ENCODE results near the gene KCTD14. TPM values are rescaled to one million over a fixed set of nuclear protein-coding genes. Genes with fewer than 3 reads are reported as not detected.
A peak's percentile ranks its signal among the peaks of the same experiment; 100 is the strongest.

Gene KCTD14
- total and polyA plus RNA-seq, 4 donors: 0.70 to 7.3 (median 6.7) TPM

DNA sequence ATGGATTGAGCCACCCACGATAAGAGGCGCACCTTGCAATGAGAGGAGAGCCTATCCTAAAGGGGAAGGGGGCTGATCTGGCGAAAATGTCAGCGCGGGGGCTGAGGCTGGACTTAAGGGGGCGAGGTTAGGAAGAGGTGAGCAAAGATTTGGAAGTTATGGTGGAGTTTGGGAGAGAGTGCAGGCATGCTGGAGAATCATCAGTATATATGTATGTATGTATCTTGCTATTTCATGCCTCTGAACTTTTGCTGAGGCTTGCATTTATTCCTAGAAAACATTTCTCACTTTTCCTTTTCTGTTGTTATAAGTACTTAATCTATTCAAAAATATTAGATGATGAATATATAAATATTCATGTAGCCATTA lies 23.4 kb upstream of the KCTD14 start:
- Histone ChIP-seq H3K9ac (ENCODE audit: low read depth in 1 of 2, low read length in 2 of 2) (no peak overlapping the region), H3K4me3 (ENCODE audit: low read depth in 1 of 3, low read length in 3 of 3) (no peak overlapping the region), H3K27ac (ENCODE audit: low read depth in 1 of 2, low read length in 2 of 2) (peak overlapping the region; percentile 72 to 74), H3K36me3 (ENCODE audit: control insufficient read depth in 4 of 4, insufficient read depth in 3 of 4, low read depth in 1 of 4, low read length in 3 of 4) (no peaks in the 10 kb centered on the region), H3K27me3 (ENCODE audit: control insufficient read depth in 4 of 4, insufficient read depth in 4 of 4, low read length in 3 of 4) (no peaks in the 10 kb centered on the region), H3K9me3 (ENCODE audit: control insufficient read depth in 4 of 4, low read length in 3 of 4) (no peaks in the 10 kb centered on the region), H3K4me1 (ENCODE audit: control insufficient read depth in 4 of 4, insufficient read depth in 4 of 4, low read length in 3 of 4) (peaks cover 5 to 23% (median 13%) of the 10 kb centered on the region in 4 donors)
- DNase-seq (ENCODE audit: low spot score): no peak
- TF ChIP-seq, protein P1, sequence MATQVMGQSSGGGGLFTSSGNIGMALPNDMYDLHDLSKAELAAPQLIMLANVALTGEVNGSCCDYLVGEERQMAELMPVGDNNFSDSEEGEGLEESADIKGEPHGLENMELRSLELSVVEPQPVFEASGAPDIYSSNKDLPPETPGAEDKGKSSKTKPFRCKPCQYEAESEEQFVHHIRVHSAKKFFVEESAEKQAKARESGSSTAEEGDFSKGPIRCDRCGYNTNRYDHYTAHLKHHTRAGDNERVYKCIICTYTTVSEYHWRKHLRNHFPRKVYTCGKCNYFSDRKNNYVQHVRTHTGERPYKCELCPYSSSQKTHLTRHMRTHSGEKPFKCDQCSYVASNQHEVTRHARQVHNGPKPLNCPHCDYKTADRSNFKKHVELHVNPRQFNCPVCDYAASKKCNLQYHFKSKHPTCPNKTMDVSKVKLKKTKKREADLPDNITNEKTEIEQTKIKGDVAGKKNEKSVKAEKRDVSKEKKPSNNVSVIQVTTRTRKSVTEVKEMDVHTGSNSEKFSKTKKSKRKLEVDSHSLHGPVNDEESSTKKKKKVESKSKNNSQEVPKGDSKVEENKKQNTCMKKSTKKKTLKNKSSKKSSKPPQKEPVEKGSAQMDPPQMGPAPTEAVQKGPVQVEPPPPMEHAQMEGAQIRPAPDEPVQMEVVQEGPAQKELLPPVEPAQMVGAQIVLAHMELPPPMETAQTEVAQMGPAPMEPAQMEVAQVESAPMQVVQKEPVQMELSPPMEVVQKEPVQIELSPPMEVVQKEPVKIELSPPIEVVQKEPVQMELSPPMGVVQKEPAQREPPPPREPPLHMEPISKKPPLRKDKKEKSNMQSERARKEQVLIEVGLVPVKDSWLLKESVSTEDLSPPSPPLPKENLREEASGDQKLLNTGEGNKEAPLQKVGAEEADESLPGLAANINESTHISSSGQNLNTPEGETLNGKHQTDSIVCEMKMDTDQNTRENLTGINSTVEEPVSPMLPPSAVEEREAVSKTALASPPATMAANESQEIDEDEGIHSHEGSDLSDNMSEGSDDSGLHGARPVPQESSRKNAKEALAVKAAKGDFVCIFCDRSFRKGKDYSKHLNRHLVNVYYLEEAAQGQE (IDR thresholded peaks at IDR 0.05): no peak
- TF ChIP-seq EGR1 (IDR thresholded peaks at IDR 0.05; ENCODE audit: low read depth in 2 of 2) (no peak), FOXA2 (IDR thresholded peaks at IDR 0.05) (no peak)
- TF ChIP-seq, protein P2, sequence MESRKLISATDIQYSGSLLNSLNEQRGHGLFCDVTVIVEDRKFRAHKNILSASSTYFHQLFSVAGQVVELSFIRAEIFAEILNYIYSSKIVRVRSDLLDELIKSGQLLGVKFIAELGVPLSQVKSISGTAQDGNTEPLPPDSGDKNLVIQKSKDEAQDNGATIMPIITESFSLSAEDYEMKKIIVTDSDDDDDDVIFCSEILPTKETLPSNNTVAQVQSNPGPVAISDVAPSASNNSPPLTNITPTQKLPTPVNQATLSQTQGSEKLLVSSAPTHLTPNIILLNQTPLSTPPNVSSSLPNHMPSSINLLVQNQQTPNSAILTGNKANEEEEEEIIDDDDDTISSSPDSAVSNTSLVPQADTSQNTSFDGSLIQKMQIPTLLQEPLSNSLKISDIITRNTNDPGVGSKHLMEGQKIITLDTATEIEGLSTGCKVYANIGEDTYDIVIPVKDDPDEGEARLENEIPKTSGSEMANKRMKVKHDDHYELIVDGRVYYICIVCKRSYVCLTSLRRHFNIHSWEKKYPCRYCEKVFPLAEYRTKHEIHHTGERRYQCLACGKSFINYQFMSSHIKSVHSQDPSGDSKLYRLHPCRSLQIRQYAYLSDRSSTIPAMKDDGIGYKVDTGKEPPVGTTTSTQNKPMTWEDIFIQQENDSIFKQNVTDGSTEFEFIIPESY (IDR thresholded peaks at IDR 0.05): no peak
- 21% methylated on average over 6 of the region's 6 CpGs for whole genome bisulfite sequencing

DNA sequence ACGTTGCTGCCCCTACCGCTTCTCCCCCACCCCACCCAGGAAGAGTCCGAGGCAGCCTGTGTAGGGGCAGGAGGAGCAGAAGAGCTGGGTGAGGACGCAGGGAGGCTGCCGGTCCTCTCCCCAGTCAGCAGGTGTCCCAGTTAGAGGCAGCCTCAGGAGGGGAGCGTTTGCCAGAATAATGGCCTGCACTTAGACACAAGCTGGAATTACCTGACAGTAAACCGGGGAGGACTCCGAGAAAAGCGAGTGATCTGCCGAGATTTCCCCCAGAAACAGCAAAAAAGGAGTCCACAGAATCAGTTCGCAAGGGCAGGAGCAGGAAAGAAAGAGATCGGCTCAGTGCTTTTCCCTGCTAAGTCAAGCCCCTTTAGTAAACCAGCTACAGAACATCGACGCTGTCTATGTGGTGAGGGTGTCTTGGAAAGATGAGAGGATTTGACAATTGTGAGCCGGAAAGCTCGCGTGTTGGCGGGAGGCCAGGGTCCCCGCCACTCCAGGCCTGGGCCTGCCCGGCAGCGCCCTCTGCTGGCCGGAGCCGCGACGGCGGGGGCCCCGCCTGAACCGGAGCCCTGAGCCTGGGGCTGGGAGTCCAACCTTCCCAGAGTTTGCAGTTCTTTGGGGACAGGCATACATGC lies 22.9 kb upstream of the KCTD14 start:
- 3% methylated on average over 28 of the region's 28 CpGs for WGBS
- Histone ChIP-seq H3K9me3 (ENCODE audit: control insufficient read depth in 4 of 4, low read length in 3 of 4) (no peaks in the 10 kb centered on the region), H3K36me3 (ENCODE audit: control insufficient read depth in 4 of 4, insufficient read depth in 3 of 4, low read depth in 1 of 4, low read length in 3 of 4) (no peaks in the 10 kb centered on the region), H3K27me3 (ENCODE audit: control insufficient read depth in 4 of 4, insufficient read depth in 4 of 4, low read length in 3 of 4) (no peaks in the 10 kb centered on the region), H3K4me3 (ENCODE audit: low read depth in 1 of 3, low read length in 3 of 3) (peak overlapping the region; percentile 49 to 60 (median 59)), H3K27ac (ENCODE audit: low read depth in 1 of 2, low read length in 2 of 2) (peak overlapping the region; percentile 72 to 74), H3K9ac (ENCODE audit: low read depth in 1 of 2, low read length in 2 of 2) (peak overlapping the region; percentile 66 to 73), H3K4me1 (ENCODE audit: control insufficient read depth in 4 of 4, insufficient read depth in 4 of 4, low read length in 3 of 4) (peaks cover 5 to 23% (median 13%) of the 10 kb centered on the region in 4 donors)
- peak; percentile 96 for TF ChIP-seq RAD21 (IDR thresholded peaks at IDR 0.05)
- no peak for TF ChIP-seq TAF1 (conservative IDR thresholded peaks at IDR 0.05)
- TF ChIP-seq, protein P3, sequence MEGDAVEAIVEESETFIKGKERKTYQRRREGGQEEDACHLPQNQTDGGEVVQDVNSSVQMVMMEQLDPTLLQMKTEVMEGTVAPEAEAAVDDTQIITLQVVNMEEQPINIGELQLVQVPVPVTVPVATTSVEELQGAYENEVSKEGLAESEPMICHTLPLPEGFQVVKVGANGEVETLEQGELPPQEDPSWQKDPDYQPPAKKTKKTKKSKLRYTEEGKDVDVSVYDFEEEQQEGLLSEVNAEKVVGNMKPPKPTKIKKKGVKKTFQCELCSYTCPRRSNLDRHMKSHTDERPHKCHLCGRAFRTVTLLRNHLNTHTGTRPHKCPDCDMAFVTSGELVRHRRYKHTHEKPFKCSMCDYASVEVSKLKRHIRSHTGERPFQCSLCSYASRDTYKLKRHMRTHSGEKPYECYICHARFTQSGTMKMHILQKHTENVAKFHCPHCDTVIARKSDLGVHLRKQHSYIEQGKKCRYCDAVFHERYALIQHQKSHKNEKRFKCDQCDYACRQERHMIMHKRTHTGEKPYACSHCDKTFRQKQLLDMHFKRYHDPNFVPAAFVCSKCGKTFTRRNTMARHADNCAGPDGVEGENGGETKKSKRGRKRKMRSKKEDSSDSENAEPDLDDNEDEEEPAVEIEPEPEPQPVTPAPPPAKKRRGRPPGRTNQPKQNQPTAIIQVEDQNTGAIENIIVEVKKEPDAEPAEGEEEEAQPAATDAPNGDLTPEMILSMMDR (IDR thresholded peaks at IDR 0.05; ENCODE audit: low read depth, low read length, missing input control): peak; percentile 99
- TF ChIP-seq EGR1 (IDR thresholded peaks at IDR 0.05; ENCODE audit: low read depth in 2 of 2): no peak
- peak; percentile 48 for TF ChIP-seq SP1 (IDR thresholded peaks at IDR 0.05)
- TF ChIP-seq FOXA1 (IDR thresholded peaks at IDR 0.05): no peak
- TF ChIP-seq YY1 (IDR thresholded peaks at IDR 0.05): no peak
- TF ChIP-seq HNF4A (conservative IDR thresholded peaks at IDR 0.05): peak; percentile 55 to 75
- TF ChIP-seq, protein P4, sequence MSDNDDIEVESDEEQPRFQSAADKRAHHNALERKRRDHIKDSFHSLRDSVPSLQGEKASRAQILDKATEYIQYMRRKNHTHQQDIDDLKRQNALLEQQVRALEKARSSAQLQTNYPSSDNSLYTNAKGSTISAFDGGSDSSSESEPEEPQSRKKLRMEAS (IDR thresholded peaks at IDR 0.05): no peak
- TF ChIP-seq RXRA (IDR thresholded peaks at IDR 0.05): peak; percentile 4 to 40
- peak; percentile 88 for DNase-seq (ENCODE audit: low spot score)

Measured in liver (tissue), 9 donors.